Measurements from ENCODE around the gene PIGU. TPM values are rescaled to one million over a fixed set of nuclear protein-coding genes. Genes with fewer than 3 reads are reported as not detected.

PIGU gene
- total and polyA plus RNA-seq, 12 donors: 11.0 to 23.8 (median 14.6) TPM

DNA sequence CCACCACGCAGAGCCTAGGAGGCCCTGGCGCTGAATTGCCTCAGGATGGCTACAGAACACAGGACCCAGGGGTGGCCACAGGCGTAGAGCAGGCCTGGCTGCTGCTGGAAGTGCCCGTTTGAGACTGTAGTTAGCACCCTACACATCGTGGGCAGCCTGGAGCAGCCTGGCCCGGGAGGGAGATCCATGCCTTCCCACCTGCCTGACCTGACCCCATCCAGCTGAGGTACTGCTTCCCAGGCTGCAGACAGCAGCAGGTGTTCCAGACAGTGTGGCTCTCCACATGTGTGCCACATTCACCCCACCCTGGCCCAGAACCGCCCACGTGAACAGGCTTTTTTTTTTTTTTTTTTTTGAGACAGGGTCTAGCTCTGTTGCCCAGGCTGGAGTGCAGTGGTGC lies 139.2 kb downstream of the PIGU start:
- H3K9me3 ChIP-seq: no peaks in the 10 kb centered on the region
- H3K36me3 ChIP-seq: peaks cover 0 to 99% (median 65%) of the 10 kb centered on the region in 9 donors
- H3K27ac ChIP-seq: no peak overlapping the region
- intact Hi-C loops (cut with DNase I): loop anchor here in 7 of 10 donors (5.0 to 10.0 kb wide), 3 partner anchors 167 to 217 kb away; partner anchors contain the start of gene TP53INP2 (in 1 of the 7)
- peaks cover 0 to 21% (median 7%) of the 10 kb centered on the region in 9 donors for H3K4me1 ChIP-seq
- H3K27me3 ChIP-seq: no peaks in the 10 kb centered on the region
- WGBS, 2 donors: 89 to 94% methylated on average over 8 of the region's 8 CpGs
- TF ChIP-seq, protein P1, sequence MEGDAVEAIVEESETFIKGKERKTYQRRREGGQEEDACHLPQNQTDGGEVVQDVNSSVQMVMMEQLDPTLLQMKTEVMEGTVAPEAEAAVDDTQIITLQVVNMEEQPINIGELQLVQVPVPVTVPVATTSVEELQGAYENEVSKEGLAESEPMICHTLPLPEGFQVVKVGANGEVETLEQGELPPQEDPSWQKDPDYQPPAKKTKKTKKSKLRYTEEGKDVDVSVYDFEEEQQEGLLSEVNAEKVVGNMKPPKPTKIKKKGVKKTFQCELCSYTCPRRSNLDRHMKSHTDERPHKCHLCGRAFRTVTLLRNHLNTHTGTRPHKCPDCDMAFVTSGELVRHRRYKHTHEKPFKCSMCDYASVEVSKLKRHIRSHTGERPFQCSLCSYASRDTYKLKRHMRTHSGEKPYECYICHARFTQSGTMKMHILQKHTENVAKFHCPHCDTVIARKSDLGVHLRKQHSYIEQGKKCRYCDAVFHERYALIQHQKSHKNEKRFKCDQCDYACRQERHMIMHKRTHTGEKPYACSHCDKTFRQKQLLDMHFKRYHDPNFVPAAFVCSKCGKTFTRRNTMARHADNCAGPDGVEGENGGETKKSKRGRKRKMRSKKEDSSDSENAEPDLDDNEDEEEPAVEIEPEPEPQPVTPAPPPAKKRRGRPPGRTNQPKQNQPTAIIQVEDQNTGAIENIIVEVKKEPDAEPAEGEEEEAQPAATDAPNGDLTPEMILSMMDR (IDR thresholded peaks at IDR 0.05): no peak
- no peak for DNase-seq
- ATAC-seq: peak in 1 of 8 donors; percentile 28
- no peak overlapping the region for H3K4me3 ChIP-seq

DNA sequence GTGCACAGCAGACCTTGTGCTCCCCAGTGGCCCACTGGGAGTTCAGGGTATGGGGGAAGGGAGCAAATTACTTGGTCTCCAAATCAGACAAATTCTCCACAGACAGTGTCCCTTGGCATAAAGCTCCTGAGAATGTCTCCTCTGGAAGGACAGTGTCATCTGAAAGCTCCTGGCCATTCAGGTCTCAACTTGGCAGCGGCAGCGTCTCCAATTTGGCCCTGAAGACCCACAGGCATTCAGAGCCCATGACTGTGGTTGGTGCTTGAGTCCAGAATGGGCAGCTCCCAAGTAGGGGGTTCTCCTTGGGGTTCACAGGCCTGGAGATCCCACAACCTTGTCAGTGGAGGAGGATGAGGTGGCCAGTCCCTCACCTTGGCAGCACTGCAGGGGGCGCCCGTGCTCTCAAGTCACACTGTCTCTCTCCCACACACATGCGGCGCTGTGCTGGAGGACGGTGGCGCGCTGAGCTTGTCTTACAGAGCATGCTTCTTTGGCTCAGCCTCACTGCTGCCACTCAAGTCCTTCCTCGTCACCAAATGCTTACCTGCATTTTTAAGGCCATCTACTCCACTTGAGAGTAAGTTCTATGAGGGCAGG lies 140.0 kb downstream of the PIGU start:
- TF ChIP-seq, protein P1 (IDR thresholded peaks at IDR 0.05): peak in 8 of 9 donors; percentile 28 to 65 (median 54)
- Histone ChIP-seq H3K4me1 (peaks cover 0 to 24% (median 7%) of the 10 kb centered on the region in 9 donors), H3K27ac (no peak overlapping the region), H3K9me3 (no peaks in the 10 kb centered on the region), H3K4me3 (no peak overlapping the region), H3K27me3 (no peaks in the 10 kb centered on the region), H3K36me3 (peaks cover 0 to 100% (median 64%) of the 10 kb centered on the region in 9 donors)
- WGBS, 2 donors: 54 to 66% methylated on average over 10 of the region's 10 CpGs
- intact Hi-C loops (cut with DNase I): loop anchor here in 7 of 10 donors (5.0 to 10.0 kb wide), 3 partner anchors 168 to 218 kb away; partner anchors contain the start of gene TP53INP2 (in 1 of the 7)
- DNase-seq (peak; percentile 61 to 70), ATAC-seq (peak; percentile 57 to 77 (median 72))

DNA sequence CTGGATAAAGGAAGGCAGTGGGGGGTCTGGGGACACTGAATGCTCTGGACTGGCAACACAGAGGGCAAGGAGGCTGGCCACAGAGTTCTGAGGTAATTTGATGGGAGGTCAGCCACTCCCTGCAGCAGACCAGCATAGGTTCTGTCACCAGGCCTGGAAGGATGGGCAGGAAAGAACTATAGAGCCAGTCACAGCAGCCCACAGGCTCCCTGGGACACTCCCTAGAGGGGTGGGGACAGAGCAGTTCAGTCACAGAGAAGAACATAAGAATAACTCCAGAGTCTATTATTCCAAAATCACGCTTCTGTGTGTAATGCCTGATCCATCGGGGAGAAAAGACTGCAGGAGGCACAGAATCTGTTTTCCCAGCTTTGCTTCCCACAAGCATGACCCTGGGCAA lies 141.0 kb downstream of the PIGU start:
- H3K27me3 ChIP-seq: no peaks in the 10 kb centered on the region
- no peak for ATAC-seq
- H3K27ac ChIP-seq: no peak overlapping the region
- H3K36me3 ChIP-seq: peaks cover 0 to 100% (median 54%) of the 10 kb centered on the region in 9 donors
- DNase-seq: no peak
- intact Hi-C loops (cut with DNase I): loop anchor here in 7 of 10 donors (5.0 to 10.0 kb wide), 3 partner anchors 169 to 219 kb away; partner anchors contain the start of gene TP53INP2 (in 1 of the 7)
- H3K4me3 ChIP-seq: no peak overlapping the region
- TF ChIP-seq, protein P1 (IDR thresholded peaks at IDR 0.05): no peak
- no peaks in the 10 kb centered on the region for H3K9me3 ChIP-seq
- peaks cover 0 to 23% (median 2%) of the 10 kb centered on the region in 9 donors for H3K4me1 ChIP-seq
- 90 to 91% methylated on average over 2 of the region's 2 CpGs for WGBS, 2 donors

DNA sequence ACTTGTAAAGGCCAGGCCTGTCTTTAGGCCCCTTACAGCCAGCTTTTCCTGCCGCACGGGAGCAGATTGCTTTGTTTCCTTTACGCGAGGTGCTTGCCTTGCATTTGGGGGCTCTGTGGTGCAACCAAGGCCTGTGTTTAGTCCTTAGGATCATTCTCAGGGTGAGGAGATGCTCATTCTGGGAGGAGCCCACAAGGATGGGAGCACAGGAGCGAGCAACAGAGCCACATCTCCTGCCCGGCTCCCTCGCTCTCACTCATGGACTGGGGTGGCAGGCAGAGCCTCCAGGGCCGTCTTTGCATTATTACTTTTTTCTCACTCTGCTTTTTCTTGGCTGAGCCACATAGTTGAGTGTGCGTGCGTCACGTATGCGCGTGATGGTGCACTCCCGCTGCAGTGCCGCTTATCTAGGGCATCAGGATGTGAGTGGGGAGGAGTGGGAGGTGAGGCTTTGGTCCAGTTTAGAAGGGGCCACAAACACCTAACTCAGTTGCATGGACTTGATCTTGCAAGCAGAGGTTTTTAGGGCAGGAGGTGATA lies 141.5 kb downstream of the PIGU start:
- no peak for DNase-seq
- intact Hi-C loops (cut with DNase I): loop anchor here in 7 of 10 donors (5.0 to 10.0 kb wide), 3 partner anchors 169 to 219 kb away; partner anchors contain the start of gene TP53INP2 (in 1 of the 7)
- Histone ChIP-seq H3K4me3 (no peak overlapping the region), H3K9me3 (no peaks in the 10 kb centered on the region), H3K4me1 (peaks cover 0 to 24% (median 5%) of the 10 kb centered on the region in 9 donors), H3K36me3 (peaks cover 0 to 100% (median 50%) of the 10 kb centered on the region in 9 donors), H3K27ac (no peak overlapping the region), H3K27me3 (no peaks in the 10 kb centered on the region)
- TF ChIP-seq, protein P1 (IDR thresholded peaks at IDR 0.05): no peak
- 94 to 95% methylated on average over 15 of the region's 15 CpGs for WGBS, 2 donors
- ATAC-seq: no peak

Data from heart right ventricle (tissue), 16 donors.